Inferior parietal cortex (tissue), 1 donor: ENCODE results near the gene ZNF239.
A peak's percentile ranks its signal among the peaks of the same experiment; 100 is the strongest.
"Not testable (repeated sequence)": the region's sequence is repeated elsewhere in the genome, so short reads cannot be mapped to it uniquely, and the experiment has no call there.

Experiments used
- DNase-seq: peaks from one replicate; pipeline ENCODE4 v3.0.0-alpha.2; 2016; ENCODE audit errors: extremely low spot score

ZNF239 gene

GRCh38 chr10:43574001-43574892, at the start of gene ZNF239:
ZNF239 (minus strand) TSS chr10:43574616; CDS start chr10:43558079, 16,537 bp downstream.
- peak; percentile 91 for DNase-seq

GRCh38 chr10:43623351-43623750, 48.9 kb upstream of the ZNF239 start:
- DNase-seq = no peak

- no peak for DNase-seq
Measured at GRCh38 chr10:43622038-43622437, 47.6 kb upstream of the ZNF239 start.

GRCh38 chr10:43619368-43619767, 45.0 kb upstream of the ZNF239 start:
- DNase-seq = no peak

GRCh38 chr10:43616697-43617370, 42.4 kb upstream of the ZNF239 start:
- no peak for DNase-seq

GRCh38 chr10:43610636-43611035, 36.2 kb upstream of the ZNF239 start:
- no peak for DNase-seq

- no peak for DNase-seq
Measured at GRCh38 chr10:43607199-43607573, 32.8 kb upstream of the ZNF239 start.

- DNase-seq = peak; percentile 89
Measured at GRCh38 chr10:43606323-43607198, 32.1 kb upstream of the ZNF239 start, which contains the start of gene ZNF485. ZNF485 (plus strand) TSS chr10:43606438; CDS start chr10:43607051, 613 bp downstream.

GRCh38 chr10:43605850-43606322, 31.5 kb upstream of the ZNF239 start:
- DNase-seq = no peak

GRCh38 chr10:43601576-43601975, 27.2 kb upstream of the ZNF239 start:
- not testable (repeated sequence) for DNase-seq

- DNase-seq = no peak
Measured at GRCh38 chr10:43599333-43599732, 24.9 kb upstream of the ZNF239 start.

GRCh38 chr10:43598446-43598845, 24.0 kb upstream of the ZNF239 start:
- DNase-seq = no peak

GRCh38 chr10:43596546-43596945, 22.1 kb upstream of the ZNF239 start:
- no peak for DNase-seq

GRCh38 chr10:43595739-43596298, 21.4 kb upstream of the ZNF239 start:
- no peak for DNase-seq

GRCh38 chr10:43594944-43595589, 20.7 kb upstream of the ZNF239 start:
- DNase-seq = no peak

- DNase-seq = no peak
Measured at GRCh38 chr10:43591303-43591904, 17.0 kb upstream of the ZNF239 start.

GRCh38 chr10:43586730-43587115, 12.3 kb upstream of the ZNF239 start:
- not testable (repeated sequence) for DNase-seq

GRCh38 chr10:43585981-43586729, 11.7 kb upstream of the ZNF239 start:
- DNase-seq = no peak

GRCh38 chr10:43585046-43585445, 10.6 kb upstream of the ZNF239 start:
- no peak for DNase-seq

GRCh38 chr10:43584051-43584450, 9.6 kb upstream of the ZNF239 start:
- DNase-seq = no peak
